GM21367 (cell line): ENCODE measurements around the gene DRC1.

Source experiments
- ATAC-seq: cut with Tn5 transposase; IDR thresholded peaks from one replicate; pipeline ENCODE4 v1.9.1; 2021; ENCODE audit not compliant: unreplicated experiment

Gene DRC1

DNA sequence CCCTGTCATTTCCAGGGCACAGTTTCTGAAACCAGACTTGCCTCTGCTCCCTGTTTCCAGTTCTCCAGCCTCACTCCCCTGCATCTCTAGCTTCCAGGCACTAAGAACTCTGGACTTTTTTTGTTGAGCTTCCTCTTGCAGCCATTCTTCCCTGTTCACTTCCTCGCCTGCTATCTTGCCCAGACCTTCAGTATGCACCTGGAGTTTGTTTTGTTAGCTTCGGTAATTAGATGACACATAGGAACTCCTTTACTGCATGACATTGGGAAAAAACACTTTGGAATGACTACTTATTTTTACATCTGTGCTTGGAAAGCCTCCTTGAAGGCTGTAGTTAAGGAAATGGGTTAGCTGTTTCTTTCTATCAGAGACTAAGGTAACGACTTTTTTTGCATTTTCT, 41.0 kb downstream of the DRC1 start:
- ATAC-seq = no peak

DNA sequence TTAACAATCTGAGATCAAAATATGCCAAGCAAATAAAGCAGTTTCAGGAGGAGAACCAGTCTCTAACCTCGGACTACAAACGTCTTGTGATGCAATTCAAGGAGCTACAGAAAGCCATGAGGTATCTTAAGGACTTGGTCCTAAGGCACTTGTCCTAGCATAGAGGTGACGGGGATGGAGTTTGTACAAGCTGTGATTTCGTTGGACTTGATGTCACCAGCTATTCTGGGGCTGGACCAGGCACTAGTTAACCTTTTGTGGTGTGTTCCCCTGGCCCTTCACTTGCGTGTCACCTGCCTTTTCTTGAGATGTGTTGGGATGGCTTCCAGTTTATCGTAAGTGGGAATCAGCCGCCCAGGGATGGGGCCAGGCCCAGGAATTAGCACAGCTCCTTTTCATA, 42.5 kb downstream of the DRC1 start:
- no peak for ATAC-seq

DNA sequence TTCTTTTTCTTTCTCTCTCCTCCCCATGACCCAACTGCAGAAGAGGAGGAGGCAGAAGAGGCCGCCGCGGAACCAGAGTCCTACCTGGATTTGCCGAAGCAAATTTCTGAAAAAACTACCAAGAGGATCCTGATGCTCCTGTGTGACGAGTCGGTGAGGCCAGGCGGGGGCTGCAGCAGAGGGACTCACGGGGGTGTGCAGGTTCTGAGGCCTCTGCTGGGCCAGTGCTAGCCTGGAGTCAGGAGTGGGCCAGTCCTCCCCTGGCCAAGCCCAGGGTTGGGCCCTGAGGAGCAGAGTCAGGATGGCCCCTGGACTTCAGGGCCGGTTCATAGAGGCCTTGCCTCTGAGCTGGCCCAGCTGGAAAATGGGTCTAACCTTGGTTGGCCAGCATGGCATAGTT, 46.9 kb downstream of the DRC1 start:
- ATAC-seq = no peak

DNA sequence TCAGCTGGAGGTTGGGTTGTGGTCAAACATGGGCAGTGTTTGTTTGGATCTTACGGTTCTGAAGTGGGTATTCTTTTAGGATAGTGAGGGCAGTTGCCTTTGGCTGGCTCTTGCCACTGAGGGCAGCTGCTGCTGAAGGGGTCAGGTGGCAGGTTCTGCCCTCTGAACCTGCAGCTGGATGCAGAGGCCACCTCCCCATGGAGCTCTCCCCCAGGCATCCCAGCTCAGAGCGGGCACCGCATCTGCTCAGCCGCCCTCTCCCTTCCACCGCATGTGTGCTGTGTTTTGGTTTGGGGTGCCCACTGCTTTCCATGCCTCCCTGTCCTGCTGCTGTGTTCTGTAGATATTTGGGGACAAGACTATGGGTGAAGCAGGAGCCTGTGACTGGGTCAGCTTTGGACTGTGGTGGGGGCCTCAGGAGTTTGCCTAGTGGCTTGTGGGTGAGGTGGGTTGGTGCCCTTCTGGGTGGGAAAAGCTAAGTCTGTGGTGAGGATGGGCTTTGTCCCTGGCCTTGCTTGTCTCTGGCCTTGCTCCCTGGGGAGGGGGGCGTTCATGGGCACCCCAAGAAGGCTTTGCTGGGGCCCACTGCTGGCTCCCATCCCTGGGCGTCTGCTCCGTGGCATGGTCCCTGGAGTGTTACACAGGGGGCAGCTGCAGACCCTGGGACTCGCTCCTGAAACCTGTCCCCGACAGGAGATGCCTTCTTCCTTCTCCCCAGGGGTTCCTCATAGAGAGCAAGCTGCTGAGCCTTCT, 47.7 kb downstream of the DRC1 start:
- no peak for ATAC-seq

DNA sequence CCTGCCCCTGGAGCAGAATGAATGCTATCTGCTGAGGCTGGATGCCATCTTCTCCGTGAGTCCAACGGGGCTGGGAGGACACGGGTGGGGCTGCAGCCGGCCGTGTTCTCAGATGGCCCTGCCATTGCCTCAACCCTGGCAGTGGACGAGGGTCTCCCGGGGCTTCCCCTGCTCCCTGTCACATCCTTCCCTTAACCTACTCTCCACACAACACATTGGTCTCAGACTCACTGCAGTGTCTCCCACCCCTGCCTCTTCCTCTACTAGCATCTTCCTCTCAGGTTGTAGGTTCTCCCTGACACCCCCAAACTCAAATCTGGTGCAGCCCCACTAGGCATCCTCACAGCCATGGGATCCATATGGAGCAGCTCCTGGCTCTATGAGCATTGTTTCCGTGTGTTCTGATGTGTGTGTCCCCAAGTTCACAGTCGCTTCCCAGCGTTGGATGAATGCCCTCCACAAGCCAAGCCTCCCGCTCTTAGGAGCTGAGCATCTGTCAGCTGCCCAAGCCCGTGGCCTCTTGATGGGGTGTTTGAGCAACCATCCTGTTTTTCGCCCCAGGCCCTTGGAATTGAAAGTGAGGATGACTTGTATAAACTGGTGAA, 48.4 kb downstream of the DRC1 start:
- no peak for ATAC-seq

DNA sequence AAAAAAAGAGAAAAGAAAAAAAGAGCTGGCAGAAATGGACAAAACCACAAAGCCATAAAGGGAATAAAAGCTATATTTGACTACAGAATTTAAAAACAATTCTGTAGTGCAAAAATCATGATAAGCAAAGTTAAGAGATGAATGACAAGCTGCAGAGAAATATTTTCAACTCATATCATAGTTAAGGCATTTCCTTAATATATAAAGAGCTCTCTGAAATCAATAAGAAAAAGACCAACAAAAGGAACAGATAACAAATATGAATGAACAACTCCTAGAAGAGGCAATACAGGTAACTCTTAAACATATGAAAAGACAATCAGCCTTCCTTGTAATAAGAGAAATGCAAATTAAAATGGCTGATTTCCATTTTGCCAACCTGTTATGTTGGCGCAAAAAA, 50.0 kb downstream of the DRC1 start:
- no peak for ATAC-seq

DNA sequence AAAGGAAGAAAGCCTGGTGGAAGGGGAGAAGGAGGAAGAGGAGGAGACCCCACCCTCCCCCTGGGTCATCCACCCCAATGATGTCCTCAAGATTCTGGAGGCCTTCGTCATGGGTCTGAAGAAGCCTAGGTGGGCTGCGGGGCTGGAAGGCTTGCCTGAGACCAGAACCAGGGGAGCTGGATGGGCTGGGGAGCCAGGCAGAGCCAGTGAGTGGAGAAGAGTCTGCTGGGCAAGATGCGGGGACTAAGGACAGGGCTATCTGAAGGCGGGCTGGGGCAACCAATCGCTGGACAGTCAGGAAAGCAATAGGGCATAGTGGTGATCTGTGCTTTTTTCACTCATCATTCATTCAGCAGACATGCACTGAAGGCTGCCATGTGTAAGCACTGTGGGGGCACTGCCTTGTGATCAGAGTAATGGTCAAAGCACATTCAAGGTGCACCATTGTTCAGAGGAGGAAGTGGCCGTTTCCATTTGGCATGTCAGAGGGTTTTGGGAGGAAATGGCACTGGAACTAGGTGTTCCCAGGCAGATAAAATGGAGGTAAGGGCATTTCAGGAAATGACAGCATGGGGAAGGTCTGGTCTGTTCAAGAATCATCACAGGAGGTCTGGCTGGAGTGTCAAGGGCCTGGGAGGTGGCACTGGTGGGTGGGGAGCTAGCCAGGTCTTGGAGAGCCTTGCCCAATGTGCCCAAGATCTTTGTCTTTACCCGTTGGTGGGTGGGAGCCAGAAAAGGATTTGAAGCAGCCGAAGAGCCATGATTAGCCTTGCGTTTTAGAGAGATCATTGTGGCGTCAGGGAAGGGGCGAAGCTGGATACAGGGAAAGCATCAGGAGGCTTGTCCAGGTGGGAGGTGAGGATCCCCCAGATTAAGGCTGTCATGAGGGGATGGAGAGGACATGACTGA, 52.0 kb downstream of the DRC1 start:
- no peak for ATAC-seq

DNA sequence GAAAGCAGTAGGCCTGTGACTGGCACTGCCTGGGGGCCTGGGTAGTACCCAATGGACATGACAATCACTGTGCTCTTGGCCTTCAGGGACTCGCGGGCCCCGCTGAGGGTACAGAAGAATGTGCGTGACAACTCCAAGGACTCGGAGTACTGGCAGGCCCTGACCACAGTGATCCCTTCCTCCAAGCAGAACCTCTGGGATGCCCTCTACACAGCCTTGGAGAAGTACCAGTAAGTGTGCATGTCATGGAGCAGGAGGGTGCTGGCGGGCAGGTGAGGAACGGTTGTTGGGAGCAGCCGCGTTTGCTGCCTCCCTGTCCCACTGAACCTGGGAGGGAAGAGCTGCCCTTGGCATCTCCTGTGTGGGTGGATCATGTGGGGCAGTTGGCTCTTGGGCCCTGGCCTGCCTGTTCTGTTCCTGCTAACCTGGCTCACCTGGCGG, 52.9 kb downstream of the DRC1 start:
- ATAC-seq = no peak

DNA sequence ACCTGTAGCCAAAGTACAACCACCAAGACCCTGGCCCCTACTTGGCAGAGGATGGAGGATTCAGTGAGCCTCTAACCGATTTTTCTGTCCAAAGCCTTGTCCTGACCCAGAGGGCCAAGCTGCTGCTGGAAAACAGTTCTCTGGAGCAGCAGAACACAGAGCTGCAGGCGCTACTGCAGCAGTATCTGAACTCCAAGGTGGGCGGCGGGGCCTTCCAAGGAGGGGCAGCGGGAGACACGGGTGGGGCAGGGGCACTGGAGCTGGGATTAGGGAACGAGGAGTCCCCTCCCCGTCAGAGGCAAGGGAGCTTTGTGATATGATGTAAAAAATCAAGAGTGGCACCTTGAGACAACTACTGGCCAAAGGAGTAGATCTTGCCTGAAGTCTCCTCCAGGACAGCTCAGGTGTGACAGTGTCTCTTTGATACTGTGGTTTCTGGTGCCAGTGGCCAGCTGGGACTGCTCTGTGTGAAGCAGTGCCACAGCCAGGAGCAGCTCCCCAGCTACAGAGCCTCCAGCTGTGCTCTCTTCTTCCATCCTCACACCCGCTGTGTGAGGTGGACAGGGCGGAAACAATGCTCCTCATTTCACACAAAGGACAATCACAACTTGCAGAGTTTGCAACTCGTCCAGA, 53.4 kb downstream of the DRC1 start:
- no peak for ATAC-seq

DNA sequence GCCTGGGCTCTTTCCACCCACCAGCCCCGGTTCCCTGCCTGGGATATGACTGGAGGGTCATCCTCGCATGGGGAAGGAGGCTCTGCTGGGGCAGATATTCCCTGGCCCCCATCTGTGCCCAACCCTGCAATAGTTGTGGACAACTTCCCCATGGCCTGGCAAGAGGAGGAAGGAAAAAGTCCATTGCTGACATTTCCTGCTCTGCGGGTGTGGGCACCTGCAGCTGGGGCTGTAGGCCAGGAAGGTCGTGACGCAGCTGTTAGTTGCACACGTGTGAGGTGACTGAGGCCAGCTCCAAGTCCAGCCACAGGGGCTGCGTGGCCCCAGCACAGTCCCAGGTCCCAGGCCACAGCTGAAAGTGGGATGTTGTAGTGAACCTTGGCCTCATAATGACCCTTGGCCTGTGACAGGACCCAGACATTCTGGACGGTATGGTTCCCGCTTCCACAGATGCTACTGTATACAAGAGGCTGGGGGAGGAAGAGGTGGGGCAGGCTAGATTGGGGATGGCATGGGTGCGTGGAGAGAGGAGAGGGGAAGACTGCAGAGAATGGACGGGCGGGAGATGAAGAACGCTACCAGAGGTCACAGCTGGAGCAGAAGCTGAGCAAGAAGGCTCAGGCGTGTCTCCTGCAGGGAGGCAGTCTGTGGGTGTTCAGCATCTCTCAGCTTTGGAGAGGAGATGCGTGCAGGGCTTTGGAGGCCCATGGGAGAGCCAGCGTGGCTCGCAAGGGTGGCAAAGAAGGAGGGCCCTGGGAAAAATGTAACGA, 54.1 kb downstream of the DRC1 start:
- no peak for ATAC-seq

DNA sequence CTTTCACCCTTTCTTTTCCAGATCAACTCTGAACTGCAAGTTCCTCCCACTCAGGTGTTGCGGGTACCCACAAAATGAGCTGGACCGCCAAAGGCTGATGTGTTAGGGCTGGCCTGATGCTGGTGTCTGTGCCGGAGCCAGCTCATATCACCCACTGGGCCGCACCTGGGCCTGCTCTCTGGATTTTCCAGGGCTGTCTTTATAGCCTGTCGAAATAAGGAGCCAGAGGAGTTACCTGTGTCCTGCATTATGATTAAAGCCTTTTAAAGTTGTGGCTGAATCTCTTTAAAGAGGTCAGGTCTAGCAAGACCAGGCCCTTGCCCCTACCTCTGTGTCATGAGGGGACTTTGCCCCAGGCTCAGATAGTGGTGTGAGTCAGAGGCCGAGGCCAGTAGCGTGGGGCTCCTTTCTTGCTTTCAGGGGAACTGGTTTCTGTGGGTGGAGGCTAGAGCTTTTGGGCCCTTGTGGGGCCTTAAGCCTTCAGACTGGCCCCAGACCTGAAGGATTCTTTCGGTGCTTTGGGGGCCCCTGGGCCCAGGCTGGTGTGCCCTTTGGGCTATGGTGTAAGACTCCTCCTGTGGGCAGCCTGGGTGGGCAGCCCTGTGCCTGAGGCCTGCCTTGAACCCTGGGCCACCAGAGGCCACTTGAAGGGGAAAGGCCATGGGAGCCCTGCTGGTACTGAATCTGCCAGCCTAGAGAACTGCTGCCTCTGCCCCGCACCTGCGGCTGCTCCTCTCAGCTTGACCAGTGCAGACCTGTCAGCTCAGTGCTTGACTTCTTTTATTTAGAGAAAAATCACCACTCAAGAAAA, 54.9 kb downstream of the DRC1 start:
- ATAC-seq = no peak

DNA sequence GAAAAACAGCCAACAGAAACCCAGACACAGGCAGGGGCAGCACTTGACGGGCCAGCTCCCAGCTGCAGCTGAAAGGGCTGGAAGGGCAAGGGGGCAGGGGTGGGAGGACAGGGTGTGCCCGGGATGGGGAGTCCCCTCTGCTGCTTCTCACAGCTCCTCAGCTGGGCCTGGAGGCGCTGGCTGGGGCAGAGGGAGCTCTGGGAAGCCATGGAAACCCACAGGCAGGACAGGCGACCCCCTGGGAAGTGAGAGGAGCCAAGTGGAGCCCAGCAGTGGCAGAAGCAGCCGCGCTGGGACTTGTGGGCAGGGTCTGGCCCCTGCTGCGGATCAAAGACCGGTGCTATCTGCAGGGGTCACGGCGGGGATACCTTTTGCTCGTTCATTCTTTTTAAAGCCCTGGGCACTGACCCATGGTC, 55.5 kb downstream of the DRC1 start:
- no peak for ATAC-seq

DNA sequence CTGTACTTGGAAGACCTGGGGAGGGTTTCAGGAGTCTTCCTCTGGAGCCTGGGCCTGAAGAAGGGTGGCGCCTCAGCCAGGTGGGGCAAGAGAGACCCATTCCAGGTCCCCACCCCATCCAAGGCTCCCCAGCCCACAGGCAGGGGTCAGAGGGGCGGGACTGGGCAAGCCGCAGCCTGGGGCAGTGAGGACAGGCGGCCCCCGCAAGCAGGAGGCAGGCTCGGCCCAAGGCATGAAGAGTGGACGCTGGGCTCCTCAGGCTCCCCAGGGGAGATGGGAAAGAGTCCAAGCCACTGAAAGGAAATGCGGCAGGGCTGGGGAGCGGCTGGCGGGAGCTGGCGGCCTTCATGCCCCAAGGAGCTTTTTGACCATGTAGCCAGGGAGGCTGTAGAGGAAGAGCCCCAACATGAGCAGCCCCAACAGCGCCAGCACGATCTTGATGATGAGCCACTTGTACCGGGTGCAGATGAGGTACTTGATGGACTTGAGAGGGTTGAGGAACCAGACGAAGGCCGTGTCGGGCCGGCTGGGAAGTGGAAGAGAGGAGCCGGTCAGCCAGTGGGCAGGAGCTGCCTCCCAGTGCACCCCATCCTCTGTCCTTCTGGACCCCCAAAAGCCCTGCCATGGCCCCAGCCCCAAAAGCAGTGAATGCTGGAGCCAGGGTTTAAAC, 56.1 kb downstream of the DRC1 start:
- ATAC-seq = no peak

DNA sequence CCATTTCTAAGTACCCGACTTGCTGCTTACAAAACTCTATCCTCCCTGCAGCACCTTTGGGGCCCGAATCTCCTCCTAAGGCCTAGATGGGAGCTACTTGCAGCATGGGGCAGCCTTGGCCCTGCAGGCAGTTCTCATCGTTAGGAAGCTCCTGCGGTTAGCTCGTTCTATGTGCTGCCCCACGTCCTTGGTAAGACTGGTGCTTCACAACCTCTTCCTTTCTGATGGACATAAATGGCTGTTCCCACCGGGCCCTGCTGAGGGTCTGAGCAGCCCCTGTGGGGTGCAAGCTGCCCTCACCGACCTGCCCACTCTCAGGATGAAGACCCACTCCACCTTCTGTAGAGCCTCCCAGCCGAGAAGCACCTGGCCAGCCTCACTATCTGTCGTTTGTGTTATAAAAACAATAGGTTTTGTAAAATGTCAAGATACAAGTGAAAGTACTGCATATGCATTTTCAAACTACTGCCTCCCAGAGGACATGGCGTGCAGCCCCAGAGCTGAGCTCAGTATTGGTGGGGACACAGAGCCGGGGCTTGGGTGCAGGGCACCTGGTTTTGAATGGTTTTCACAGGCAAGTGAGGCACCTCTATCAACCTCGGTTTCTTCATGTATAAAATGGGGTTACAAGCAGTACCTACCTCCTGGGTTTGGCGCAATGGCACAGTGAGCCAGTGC, 56.8 kb downstream of the DRC1 start:
- ATAC-seq = no peak

DNA sequence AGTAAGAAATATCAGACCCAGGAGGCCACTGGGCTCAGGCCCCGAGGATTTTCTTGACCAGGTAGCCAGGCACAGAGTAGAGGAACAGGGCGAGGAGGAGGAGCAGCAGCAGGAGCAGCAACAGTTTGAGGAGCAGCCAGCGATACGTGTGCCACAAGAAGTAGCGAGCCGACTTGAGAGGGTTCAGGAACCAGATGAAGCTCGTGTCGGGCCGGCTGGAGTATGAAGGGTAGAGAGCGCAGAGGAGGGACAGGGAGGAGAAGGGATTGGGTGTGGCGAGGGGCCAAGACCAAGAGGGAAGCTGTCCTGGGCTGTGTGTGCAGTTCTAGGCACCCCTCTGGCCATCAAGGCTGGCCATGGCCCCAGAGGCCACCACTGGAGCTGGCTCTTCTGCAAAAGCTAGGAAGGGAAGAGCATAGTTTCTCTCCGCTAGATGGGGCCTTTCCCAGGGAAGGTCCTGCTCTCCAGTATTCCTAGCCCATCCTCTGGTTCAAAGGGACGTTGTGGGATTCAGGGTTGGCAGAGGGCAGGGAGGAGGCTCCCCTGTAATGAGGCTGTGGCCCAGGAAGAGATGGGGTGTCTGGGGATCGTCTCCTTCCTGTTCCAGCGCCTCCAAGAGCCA, 58.4 kb downstream of the DRC1 start:
- ATAC-seq = no peak

DNA sequence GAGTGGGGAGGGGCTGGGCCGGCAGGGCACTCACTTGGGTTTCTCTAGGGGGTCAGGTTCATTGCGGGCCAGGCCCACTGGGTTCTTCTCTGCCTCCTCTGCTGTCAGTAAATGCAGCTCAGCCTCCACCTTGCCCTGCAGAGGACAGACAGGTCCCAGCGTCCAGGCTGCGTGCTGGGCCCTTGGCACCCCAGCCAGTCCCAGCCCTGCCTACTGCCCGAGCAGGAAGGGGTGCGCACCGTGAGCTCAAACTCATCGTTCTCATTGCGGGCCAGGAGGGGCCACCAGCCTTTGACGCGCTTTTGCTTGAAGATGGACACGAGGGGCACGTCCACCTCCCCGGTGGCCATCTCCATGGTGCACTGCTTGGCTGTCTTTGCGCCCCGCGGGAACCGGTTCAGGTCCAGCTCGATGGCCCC, 58.9 kb downstream of the DRC1 start:
- ATAC-seq = no peak

DNA sequence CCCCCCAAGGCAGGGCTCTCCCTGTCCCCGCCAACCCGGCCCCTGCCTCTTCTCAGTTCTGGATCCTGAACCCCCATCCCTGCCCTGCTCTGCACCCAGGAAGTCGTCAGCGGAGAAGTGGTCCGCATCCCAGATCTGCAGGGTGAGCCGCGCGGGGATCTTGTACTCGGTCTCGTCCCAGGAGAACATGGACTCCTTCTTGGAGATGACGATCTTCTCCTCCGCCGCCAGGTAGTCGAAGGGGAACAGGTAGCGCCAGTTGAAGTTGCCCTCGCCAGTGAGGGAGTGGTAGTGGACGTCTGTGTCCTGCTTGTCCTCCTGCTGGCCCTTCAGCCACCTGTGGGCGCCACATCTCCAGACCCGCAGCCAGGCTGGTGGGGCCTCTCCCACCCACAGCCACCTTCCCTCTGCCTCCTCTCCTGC, 59.9 kb downstream of the DRC1 start:
- ATAC-seq = no peak

DNA sequence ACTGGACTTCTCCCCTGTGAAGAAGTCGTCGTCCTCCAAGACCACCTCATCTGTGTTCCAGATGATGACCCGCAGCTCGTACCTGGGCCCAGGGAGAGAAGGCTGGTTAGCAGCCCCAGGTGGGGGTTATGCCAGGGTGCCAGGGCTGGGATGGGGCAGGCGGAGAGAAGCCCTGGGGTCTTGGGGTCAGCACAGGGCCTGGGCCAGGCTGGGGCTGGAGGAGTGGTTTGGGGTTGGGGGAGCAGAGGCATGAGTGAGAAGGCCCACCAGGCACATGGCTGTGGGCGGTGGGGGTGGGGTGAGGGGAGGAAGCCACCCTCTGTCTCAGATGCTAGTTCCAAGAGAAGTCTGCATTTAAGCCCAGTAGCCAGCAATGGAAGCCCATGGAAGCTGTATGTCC, 60.4 kb downstream of the DRC1 start:
- no peak for ATAC-seq
